Ramos (cell line): ENCODE data around the gene DCLRE1C.
"Not testable (repeated sequence)": the region's sequence is repeated elsewhere in the genome, so short reads cannot be mapped to it uniquely, and the experiment has no call there.

Source experiments
- in situ Hi-C: fragments of 300-500 bp; cut with MboI; formaldehyde crosslinking; loops from one replicate; pipeline ENCODE4 v1.14.3; 2022; ENCODE audit warnings: low sequenced_read_pairs; ENCODE audit not compliant: unreplicated experiment

The DCLRE1C gene

DNA sequence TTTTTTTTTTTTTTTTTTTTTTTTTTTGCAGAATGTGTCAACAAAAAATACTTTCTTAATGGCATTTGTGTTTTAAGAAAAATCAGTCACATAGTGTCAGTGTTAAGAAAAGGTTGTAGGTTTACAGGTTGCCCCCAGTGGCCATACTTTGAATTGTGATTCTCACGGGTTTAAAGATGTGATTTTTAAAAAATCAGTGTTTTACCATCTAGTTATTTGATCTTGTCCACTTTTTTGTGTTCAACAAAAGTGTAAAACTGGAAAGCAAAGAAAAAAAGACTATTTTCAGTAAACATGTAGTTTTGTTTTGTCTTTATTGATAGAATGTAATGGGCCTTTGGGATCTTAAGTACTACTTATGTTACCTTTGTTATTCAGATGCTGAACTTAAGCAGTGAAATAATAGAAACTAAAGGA is 49.6 kb downstream of the DCLRE1C start:
- in situ Hi-C loops, result no loop called here

DNA sequence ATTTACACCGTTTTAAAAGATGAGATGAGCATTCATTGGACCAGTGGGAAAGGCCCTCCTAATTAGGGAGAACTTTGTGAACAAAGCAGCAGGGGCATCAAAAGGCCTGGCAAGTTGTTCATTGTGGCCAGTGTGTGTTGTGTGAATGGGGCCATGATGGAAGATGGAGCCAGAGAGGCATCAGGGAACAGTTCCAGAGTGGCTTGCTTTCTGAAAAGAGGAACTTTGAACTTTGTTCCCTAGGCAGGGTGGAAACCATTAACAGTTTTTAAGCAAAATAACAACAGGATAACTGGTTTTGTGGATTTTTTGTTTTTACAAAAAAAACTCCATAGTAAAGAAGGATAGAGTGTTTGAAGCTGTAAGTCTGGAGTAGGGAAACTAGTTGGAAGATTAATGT is 62.7 kb downstream of the DCLRE1C start:
- in situ Hi-C loops, result no loop called here

DNA sequence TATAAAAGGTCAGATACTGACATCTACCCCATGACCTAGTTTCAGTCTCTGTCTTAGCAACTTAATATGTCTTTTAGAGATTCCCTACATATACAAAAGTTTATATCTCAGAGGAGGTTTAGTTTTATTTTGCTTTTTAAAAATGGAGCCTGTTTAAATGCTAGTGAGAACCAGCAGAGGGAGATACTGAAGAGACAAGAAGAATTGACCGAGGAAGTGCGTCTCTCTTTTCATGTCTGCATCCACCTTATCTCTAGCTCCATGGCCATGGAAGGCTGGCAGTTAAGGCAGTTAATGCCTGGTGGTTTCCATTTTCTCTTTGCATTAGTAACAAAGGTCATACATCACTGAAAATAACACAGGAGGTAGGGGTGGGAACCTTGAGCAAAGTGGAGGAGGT is 64.6 kb downstream of the DCLRE1C start:
- in situ Hi-C loops, result no loop called here

DNA sequence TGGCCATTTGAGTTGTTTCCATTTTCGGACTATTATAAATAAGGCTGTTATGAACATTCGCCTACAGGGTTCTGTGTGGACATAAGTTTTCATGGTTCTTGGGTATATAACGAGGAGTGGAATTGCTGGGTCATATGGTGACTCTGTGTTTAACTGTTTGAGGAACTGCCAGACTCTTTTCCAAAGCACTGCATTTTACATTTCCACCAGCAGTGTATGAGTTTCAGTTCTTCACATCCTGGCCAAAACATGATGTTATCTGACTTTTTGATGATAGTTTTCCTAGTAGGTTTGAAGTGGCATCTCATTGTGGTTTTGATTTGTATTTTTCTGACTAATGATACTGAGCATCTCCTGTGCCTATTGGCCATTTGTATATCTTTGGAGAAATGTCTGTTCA is 69.8 kb downstream of the DCLRE1C start:
- in situ Hi-C loops, result no loop called here

DNA sequence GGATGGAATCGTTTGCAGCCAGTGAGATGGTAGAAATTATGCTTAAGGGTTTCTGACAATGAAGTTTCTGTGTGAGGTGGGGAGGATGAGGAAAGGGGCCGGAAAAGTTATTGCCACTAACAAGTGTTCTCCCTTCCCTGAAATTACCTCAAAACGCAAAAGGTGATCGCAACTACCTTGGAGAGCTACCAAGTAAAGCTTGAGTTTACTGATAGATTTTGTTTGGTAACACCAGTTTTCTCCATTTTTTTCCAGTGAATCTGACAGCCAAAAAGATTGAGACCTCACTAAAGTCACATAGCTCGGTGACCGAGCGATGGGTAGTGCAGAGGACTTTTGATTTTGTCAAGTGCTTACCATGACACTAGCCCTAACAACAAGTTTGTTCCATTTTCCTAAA is 73.7 kb downstream of the DCLRE1C start:
- in situ Hi-C loops, result no loop called here

DNA sequence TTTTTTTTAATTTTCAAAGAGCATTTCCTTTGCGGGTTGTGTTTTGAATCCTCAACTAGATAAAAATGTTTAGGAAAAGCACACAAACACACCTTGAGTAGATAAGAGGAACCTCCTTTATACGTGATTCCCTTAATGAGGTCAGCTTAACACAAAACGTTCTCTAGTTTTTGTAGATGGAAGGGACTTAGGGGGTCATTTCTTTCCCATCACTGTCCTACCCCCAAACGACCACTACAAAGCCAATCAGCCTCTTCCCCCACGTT is 74.0 kb downstream of the DCLRE1C start:
- in situ Hi-C loops, result no loop called here

DNA sequence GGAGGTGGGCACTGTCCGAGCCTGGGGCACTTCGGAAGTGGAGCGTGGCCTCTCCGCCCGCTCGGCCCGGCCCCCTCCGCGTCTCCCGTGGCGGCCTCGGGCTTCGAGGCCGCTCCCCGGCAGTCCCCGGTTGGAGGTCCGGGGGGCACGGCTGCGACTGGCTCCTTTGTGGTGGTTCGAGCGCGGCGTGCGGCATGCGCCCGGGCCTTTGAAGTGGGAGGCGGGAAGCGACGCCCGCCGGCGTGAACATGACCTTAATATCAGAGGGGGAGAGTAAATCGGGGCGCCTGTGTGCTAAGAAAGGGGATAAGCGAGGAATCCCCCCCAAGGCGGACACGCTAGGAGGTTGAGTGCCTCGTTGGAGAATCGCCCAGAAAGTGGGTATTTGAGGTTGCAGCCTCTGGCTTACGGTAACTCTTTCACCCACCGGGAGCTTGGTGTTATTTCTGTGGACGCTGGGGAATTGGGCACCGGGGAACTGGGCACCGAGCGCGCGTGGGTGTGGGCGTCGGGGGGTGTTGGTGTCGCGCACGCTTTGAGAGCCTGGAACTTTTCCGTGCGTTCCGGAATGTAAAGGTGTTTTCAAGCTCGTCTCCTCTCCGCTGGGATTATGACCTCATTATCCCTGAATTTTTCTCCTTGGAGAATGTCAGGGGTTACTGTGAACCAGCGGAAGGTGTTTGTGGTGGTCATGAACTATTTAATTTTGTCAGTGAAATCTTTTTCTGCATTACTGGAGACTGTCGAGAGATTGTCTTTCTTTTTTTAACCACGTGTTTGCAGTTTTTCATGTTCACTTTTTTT is 74.6 kb downstream of the DCLRE1C start:
- in situ Hi-C loops, result no loop called here

DNA sequence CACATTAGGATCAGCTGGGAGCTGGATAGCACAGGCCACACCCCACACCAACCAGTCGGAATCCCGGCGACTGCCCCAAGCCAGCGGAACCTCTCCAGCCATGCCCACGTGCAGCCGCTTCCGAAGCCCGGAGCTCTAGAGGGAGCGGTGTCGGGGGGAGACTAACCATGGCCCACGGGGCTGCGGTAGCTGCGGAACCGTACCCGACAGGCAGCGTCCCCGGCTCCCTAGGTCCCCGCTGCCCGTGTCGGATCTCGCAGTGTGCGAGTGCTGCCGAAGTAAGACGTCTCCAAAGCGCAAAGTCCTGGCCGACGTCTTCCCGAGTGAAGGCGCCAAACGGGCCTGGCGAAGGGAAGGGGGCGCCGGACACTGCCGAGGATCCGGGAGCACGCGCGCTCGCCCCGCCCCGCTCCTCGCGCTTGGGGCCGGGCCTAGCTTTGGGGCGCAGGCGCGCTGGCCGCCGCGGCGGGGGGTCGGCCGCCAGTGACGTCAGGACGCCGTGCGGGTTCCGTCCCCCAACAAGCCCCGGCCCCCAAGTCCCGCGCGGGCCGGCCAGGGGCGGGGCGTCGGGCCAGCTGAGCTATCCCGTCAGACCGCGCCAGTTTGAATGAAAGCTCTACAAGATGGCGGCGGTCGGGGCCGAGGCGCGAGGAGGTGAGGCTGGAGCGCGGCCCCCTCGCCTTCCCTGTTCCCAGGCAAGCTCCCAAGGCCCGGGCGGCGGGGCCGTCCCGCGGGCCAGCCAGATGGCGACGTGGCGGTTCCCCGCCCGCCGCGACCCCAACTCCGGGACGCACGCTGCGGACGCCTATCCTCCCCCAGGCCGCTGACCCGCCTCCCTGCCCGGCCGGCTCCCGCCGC is 75.4 kb downstream of the DCLRE1C start, which contains the start of gene SUV39H2:
SUV39H2 (plus strand) TSS at position 601 of the 858 bp plus-strand sequence; CDS start at position 624, 23 bp downstream.
- in situ Hi-C loops, result no loop called here

DNA sequence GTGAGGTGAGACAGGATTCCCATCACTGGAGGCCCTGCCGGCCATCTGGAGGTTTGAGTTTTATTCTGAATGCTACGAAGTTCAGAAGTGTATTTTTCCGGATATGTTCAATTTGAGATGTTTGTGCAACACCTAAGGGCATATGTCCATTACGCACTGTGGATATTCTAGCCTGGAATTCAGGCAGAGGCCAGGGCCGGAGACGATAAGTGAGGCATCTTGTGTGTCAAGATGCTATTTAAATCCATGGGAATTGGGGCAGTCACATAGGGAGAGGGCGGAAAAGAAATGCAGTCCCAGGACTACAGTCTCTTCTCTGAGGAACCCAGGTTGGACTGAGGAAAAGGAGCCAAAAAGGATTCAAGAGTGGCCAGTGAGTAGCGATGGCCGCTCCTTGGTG is 77.1 kb downstream of the DCLRE1C start:
- in situ Hi-C loops, result no loop called here

DNA sequence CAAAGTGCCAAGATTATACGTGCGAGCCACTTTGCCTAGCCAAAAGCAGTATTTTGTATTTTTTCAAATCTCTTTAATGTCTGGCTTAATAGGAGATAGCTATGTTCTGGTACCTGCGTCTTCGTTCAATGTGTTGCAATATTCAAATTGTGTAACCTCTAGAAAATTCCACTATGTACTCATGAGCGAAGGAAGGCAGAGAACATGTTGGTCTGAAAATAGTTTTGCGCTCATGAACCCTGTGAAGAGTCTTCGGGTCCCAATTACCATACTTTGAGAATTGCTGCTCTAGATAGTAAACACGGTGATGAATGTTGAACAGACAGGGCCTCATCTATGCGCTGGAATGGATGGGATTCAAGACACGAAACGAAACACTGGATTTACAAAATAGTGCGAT is 78.0 kb downstream of the DCLRE1C start:
- in situ Hi-C loops, result no loop called here

DNA sequence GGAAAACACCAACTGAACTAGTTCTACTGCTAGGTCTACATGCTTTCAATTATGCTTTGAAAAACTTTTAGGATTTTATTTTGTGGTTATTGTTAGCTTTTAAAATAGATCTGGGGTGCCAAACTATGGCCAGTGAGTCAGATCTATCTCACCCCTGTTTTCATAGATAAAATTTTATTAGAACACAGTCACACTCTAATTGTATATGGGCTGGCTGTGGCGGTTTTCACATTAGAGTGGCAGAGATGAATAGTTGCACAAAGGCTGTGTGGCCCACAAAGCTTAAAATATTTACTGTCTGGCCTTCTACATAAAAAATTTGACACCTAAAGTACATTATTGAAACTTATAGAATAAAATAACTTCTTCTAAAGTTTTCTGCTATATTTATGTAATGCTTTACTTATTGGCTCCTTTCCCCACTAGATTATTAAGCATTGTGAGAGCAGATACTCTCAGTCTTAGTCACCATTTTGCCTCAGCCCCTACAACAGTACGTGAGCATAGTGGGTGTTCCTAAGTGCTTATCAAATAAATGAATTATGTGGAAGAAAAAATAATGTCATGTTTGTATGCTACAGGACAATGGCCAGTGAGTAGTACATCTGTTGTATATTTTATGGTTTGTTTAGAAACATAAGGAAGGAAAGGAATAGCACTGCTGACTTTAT is 80.7 kb downstream of the DCLRE1C start:
- in situ Hi-C loops, result no loop called here

DNA sequence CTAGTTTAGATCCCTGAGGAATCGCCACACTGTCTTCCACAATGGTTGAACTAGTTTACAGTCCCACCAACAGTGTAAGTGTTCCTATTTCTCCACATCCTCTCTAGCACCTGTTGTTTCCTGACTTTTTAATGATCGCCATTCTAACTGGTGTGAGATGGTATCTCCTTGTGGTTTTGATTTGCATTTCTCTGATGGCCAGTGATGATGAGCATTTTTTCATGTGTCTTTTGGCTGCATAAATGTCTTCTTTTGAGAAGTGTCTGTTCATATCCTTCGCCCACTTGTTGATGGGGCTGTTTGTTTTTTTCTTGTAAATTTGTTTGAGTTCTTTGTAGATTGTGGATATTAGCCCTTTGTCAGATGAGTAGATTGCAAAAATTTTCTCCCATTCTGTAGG is 89.0 kb downstream of the DCLRE1C start:
- in situ Hi-C loops, result not testable (repeated sequence)

DNA sequence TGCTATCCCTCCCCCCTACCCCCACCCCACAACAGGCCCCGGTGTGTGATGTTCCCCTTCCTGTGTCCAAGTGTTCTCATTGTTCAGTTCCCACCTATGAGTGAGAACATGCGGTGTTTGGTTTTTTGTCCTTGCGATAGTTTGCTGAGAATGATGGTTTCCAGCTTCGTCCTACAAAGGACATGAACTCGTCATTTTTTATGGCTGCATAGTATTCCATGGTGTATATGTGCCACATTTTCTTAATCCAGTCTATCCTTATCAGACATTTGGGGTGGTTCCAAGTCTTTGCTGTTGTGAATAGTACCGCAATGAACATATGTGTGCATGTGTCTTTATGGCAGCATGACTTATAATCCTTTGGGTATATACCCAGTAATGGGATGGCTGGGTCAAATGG is 89.4 kb downstream of the DCLRE1C start:
- in situ Hi-C loops, result not testable (repeated sequence)

DNA sequence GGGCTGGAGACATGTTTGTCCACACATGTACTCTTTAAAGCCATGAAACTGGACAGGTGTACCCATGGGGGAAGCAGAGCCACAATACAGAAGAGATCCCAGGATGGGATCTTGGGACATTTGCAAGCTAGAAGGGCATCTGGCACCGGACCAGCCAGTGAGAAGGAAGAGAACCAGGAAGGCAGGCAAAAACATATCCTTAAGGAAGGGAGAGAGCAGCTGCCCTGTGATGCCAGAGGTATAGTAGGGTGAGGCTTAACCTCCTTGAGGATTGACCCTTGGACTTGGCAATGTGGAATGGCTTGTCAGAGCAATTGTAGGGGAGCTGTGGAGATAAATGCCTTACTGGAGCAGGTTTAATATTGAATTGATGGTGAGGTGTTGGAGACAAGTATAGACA is 93.1 kb downstream of the DCLRE1C start:
- in situ Hi-C loops, result no loop called here

DNA sequence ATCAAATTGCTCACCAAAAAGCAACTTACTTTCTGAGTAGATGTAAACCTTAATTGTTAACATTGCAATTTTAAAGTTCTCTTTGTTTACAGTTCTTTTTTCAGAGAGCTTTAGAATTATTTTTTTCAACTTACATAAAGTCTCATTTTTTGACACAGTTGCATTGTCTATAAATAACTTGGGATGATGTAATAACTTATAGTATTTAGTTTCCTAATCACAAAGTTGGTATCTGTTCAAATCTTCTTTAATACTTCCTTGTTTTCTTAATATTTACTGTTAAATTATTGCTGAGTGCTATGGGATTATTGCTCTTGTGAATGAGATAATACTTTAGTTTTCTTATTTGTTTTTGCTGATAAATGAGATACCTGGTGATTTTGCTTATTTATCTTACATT is 94.1 kb downstream of the DCLRE1C start:
- in situ Hi-C loops, result no loop called here

DNA sequence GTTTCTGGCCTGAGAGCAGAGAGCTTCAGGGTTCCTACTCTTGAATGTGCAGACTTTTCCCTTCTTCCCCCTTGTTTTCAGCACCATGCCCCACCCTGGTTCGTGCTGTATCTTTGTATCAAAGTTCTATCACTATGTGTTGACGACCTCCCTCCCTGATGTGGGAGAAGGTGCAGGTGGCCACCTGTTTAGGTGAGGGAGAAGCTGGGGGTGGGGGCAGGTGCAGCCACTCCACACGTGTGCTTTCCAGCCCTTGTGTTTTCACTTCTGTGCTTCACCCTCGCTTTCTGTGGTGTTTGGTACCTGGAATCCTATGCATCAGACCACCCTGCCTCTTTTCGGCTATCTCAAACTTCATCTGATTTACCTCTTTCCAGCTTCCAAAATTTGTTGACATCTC is 94.9 kb downstream of the DCLRE1C start:
- in situ Hi-C loops, result no loop called here

DNA sequence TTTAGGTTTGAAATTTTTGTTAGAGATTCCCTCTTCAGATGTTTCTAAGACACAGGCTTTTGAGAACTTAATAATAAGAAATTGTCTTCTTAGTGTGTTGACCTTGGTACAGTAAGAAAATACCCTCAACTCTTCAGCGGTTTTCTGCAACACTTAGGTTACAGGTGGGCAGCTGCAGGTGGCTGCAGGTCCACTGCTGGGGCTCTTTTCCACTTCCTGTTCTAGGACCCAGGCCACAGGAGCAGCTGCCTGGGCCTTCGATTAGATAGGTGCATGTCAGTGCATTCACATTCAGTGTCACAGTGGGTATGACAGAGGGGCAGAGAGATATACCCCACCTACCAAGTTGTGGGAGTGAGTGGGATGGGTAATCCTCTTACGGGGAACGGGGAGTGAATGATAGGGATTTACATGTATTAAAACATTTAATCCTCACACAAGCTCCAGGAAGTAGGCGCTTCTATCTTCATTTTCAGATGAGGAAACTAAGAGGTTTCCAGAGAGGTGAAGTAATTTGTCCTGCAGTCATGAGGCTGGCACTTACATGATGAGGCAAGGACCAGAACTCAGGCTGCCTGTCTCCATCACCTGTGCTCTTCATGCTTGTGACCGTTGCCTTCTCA is 95.4 kb downstream of the DCLRE1C start:
- in situ Hi-C loops, result no loop called here

DNA sequence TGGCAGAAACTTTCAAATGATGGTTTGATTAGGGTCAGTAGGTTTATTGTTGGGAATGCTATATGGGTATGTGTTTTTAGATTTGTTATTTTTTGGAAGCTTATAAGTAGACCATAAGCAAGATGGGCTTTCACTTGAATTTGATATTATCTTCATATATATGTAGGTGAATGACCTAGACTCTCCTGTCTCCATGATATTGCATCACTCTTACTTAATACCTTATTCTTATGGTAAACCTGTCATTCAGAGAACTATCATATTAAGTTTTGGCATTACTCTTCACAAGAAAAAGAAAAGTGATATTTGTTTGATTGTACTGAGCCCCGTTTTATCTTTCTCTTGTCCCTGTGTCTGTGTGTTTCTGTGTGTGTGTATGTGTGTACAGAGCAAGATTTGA is 98.4 kb downstream of the DCLRE1C start:
- in situ Hi-C loops, result no loop called here

DNA sequence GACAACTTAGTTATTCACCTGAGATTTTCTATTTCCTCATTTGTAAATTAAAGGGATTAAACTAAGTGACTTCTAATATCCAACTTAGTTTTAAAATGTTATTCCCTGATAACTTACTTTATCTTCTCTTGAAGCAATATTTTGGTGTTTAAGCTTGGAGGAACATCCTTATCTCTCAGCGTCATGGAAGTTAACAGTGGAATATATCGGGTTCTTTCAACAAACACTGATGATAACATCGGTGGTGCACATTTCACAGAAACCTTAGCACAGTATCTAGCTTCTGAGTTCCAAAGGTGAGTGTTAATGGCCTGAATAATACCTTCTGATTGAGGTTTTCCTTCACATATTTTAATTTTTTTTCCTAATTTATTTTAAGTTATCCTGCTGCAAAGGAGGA is 101.7 kb downstream of the DCLRE1C start:
- in situ Hi-C loops, result no loop called here
